Iris pigment epithelial cell (primary cell): ENCODE results near the gene MRPL38.
A peak's percentile ranks its signal among the peaks of the same experiment; 100 is the strongest.
"Not testable (repeated sequence)": the region's sequence is repeated elsewhere in the genome, so short reads cannot be mapped to it uniquely, and the experiment has no call there.

Experiments
- DNase-seq: peaks from one replicate; pipeline ENCODE4 v3.0.0-alpha.2; 2011; ENCODE audit warnings: low read depth

Gene MRPL38

DNA sequence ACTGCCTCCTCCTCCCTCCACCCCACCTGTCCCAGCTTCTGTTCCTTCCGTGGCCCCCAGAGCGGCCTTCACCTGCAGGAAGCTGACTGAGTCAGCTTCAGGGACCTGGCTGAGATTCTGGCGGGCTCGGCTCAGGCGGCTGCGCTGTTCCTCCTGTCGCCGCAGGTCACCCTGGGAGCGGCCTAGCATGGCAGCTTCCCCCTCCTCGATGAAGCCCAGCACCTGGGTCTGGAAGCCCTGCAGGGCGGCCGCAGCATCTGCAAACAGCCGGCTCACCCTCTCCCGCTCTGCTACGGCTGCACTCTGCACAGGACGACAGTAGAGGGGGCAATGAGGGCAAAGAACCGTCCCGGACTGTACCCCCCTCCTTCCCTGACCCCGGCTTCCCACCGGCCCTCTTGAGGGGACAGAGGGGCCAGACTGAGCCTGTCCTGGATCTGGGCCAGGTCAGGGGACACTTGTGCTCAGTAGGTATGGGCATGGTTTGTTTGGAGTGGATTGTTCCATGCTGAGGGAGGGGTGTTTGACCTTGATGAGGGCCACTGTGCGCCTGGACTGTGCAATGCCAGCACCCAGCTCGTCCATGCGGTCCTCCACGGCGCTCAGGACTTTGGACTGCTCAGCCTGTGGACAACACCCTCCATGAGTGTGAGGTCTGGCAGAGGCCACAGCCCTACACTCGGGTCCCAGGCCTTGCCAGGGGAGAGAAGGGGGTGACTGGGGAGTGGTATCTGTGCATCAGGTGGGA, 28.3 kb downstream of the MRPL38 start:
- DNase-seq, result no peak

DNA sequence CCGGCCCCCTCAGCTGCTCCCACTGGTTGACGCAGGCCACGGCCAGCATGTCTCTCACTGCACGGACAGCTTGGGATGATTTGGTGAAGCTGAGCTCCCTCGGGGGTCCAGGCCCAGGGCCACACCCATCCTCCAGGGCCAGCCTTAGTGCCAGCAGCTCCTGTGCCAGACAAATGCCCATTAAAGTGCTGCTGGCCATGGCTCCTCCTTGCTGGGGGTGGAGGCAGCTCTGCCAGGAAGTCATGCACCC, 28.8 kb downstream of the MRPL38 start:
- DNase-seq, result no peak

DNA sequence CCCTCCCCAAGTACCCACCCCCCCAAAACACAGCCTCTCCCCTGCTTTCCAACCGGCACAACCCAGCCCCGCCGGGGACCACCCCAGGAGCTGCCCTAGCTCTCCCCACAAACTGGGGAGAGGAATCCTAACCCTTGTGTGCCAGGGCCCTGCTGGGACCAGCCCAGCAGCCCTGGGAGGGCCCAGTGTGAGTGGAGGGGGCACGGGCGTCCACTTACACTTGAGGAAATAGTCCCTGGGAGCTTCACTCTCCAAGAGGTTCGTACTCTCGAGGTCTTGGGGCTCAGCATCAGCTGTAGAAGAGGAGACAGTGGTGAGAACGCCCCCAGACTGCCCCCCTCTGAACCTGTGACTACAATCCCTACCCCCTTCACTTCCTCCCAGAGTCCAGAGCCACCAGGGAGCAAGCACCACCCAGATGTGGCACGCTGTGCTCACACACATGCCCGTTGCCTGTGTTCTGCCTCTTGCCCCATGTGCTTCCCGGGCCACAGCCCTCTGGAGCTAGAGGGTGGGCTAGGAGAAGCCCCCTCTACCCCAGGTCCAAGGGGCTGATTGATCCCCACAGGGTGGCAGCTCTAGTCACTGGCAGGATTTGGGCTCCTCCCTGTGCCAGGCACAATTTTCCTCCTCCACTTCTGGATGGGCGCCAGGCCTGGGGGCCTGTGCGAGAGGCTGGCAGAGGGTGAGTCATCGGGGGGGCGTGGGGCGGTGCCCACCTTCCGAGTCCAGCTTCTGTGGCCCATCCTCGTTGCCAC, 29.3 kb downstream of the MRPL38 start:
- no peak for DNase-seq

DNA sequence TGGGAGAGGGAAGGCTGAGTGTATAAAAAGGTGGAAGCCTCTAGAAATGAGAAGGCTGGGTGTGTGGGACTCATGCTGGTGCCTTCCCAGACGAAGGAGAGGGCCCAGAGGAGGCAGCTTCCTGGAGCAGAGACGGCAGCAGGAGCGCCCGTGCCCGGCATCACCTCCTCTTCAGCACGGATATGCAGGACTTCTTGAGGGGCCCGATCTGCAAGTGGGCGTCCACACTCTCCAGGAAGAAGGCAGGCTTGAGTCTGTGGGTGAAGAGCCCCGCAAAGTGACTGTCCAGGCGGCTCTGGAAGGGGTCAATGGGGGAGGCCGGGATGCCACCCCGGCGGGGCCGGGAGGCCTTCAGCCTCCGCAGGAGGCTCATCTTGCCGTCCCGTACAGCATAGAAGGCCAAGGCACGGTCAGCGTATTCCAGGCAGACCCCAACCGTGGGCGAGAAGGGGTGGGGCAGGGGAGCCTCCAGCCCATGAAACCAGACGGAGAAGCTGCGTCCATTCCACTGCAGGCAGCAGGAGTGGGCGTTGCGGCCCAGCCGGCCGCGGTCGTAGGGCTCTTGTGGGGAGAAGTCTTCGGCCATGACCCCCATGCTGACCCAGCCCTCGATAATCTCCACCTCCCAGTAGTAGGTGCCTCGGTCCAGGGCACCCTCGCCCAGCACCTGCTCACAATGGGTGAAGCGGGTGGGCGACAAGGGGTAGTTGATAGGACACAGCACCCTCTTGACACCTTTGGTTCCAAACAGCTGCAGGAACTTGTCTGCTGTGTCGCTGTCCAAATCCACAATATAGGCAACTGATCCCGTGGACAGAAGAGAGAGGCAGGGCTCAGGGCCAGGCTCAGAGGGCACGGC, 30.1 kb downstream of the MRPL38 start:
- DNase-seq, result no peak

DNA sequence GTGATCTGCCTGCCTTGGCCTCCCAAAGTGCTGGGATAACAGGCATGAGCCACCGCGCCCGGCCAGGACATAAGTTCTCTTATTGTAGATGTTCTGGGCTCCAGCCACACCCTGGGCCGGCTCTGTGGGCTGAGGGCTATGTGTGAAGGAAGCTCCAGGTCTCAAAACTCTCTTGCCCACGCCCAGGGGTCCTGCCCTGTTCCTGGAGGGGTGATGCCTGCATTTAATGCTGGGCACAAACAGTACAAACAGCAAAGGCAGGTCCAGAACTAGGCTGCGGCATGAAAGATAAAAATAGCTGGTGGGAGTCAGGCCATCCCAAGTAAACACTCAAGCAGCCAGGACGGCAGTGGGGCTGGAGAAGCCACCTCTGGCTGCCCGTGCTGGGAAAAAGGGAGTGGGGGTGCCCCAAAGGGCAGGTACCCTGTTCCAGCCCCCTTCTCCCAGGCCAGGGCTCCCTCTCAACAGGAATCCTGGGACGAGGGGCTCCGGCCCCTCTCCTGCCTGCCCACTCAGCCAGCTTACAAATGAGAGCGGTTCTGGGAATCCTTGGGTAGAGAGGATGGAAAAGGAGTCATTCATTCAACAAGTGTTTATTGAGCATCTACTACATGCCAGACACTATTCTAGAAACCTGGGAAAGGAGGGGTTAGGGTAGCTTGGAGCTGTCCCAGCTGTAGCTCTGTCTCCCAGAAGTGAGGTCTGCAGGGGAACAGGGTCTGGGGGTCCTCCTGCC, 30.9 kb downstream of the MRPL38 start:
- no peak for DNase-seq

DNA sequence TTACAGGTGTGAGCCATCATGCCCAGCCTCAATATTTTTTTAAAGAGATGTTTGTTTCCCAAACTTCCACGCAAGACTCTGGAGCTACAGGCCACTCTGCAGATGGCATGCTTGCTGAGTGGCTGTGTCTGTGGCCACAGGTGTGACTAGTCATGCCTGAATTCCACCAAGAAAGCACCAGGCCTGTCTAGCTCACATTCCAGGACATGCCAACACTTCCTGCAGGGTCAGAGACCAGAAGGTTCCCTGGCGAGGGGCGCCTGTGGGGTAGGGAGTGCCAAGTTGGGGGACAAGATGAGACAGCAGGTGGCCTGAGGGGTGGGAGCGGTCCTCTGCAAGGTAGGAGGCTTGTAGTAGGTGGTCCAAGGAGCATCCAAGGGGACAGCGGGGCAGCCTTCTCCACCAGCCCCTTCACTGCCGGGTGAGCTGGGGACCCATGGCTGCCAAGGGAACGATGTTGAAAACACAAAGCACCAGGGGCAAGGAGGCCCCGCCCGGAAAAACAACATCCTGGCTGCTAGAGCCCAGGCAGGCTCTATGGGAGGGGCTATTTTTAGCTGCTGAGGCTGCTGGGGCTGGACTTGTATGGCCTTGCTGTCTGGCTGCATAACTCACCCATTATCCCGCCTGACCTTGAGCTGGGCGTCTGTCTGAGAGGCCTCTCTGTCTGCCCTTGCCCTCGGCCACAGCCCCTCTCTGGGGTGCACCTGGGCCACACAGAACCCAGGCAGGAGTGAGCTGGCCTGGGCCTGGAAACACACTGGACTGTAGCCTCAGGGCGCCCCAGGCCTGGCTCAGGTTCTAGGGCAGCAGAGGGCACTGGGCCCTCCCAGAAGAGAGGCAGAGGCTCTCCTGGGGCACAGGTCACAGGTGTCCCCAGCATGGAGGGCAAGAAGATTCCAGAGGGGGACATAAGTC, 32.0 kb downstream of the MRPL38 start:
- peak; percentile 83 for DNase-seq

DNA sequence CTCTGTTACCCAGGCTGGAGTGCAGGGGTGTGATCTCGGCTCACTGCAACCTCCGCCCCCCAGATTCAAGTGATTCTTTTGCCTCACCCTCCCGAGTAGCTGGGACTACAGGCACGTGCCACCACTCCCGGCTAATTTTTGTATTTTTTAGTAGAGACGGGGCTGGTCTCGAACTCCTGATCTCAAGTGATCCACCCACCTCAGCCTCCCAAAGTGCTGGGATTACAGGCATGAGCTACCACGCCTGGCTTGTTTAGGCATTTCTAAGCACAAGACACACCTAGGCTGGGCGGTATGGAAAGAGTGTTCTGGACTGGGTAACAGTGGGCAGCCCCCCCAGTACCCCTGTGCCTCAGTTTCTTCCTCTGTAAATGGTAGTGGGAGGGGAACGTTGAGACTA, 34.5 kb downstream of the MRPL38 start:
- DNase-seq, result not testable (repeated sequence)

DNA sequence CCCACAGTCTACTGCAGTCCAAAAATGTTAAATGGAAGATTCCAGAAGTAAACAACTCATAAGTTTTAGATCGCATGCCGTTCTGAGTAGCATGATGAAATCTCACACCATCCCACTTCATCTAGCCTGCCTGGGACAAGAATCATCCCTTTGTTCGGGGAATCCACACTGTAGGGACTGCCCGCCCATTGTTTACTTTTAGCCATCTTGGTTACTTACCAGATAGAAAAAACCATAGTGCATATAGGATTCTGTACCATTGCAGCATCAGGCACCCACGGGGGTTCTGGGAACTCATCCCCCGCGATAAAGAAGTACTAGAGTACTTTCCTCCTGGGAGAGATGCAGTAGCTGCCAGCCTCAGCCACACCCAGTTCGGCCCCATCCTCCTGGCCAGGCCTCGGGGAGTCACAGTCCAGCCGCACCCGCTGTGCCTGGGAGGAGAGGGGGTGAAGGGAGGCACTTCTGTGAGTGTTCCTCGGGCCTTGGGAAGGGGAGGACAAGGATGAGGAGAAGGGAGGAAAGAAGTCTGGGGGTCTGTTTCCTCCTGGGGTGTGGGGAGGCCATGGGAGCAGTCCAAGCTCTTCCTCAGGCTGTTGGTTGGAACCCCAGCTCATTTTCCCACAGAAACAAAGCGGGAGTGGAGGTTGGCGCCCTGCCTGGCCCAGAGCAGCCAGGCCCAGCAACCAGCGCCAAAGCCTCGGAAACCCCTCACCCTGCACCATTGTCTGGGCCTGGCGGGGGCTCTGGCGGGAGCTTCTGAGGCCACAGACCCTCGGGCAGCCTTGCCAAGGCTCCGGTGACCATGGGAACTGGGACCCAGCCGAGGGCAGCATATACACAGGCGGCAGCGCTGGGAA, 35.2 kb downstream of the MRPL38 start:
- DNase-seq, result peak; percentile 50

DNA sequence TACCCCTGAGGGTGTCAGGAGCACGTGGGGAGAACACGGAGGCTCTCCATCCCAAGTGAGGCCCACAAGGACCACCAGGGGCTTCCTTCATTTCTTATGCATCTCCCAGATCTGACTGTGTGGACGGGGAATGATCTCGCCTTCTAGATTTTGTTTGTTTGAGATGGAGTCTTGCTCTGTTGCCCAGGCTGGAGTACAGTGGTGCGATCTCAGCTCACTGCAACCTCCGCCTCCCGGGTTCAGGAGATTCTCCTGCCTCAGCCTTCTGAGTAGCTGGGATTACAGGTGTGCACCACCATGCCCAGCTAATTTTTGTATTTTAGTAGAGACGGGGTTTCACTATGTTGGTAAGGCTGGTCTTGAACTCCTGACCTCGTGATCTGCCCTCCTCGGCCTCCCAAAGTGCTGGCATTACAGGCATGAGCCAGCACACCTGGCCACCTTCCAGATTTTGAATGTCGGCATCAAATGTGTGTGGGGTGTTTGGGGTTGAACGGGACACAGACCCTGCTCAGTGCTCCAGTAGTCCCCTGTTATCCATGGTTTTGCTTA, 35.9 kb downstream of the MRPL38 start:
- not testable (repeated sequence) for DNase-seq

DNA sequence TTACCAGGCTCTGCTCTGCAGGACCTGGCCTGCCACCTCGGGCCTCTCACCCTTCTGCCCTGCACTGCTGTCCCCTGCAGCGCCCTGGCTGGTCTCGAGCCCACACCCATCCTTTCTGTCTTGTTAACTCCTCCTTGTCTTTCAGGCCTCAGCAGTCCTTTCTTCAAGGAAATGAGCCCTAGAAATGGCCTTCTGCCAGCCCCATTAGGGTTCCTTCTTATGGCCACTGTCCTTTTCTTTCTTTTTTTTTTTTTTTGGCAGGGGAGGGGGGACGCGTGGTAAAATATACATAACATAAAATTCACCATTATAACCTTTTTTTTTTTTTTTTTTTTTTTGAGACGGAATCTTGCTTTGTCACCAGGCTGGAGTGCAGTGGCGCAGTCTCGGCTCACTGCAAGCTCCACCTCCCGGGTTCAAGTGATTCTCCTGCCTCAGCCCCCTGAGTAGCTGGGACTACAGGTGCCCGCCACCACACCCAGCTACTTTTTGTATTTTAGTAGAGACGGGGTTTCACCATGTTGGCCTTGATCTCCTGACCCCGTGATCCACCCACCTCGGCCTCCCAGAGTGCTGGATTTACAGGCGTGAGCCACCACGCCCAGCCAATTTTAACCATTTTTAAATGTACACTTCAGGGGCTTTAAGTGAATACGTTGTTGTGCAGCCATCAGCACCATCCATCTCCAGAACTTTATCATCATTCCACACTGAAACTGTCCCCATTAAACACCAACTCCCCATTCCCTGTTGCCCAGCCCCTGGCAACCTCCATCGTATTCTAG, 39.1 kb downstream of the MRPL38 start:
- not testable (repeated sequence) for DNase-seq

DNA sequence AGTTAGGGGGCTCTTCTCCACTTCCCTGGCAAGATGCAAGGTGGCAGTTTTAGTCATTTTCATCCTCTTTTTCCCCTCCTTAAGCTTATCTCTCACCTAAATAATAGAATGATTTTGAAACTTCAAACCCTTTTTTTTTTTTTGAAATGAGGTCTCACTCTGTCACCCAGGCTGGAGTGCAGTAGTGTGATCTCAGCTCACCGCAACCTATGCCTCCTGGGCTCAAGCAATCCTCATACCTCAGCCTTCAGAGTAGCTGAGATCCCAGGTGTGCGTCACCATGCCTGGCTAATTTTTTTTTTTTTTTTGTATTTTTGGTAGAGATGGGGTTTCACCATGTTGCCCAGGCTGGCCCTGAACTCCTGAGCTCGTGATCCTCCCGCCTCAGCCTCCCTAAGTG, 39.8 kb downstream of the MRPL38 start:
- DNase-seq, result not testable (repeated sequence)

DNA sequence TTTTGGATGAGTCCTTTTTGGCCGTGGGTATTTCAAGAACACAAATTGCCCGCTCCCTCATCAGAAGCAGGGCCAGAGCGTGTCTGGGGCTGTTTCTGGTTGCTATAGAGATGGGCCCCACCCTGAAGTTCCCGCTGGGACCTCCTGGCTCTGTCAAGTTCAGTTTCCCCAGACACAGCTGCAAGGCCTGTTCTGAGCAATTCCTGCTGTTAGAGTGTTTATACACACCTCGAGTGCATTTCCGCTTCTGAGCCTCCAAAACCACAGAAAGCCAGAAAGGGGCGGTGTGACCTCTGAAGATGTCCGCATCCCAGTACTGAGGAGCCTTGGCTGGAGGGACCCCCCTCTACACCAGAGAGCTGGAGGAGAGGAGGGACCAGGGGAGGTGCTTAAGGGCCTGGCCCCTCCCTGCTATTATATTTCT, 40.2 kb downstream of the MRPL38 start:
- peak; percentile 82 for DNase-seq

DNA sequence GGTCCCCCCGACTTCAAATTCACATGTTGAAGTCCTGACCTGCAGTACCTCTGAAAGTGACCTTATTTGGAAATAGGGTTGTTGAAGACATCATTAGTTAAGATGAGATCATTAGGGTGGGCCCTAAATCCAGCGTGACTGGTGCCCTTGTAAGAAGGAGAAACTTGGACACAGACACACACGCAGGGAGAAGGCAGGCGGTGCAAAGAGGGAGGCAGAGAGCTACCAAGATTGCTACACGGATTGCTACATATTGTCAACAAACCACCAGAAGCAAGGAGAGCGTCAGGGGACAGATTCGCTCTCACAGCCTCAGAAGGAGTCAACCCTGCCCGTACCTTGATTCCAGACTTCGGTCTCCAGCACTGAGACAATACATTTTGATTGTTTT, 42.8 kb downstream of the MRPL38 start:
- DNase-seq, result no peak

DNA sequence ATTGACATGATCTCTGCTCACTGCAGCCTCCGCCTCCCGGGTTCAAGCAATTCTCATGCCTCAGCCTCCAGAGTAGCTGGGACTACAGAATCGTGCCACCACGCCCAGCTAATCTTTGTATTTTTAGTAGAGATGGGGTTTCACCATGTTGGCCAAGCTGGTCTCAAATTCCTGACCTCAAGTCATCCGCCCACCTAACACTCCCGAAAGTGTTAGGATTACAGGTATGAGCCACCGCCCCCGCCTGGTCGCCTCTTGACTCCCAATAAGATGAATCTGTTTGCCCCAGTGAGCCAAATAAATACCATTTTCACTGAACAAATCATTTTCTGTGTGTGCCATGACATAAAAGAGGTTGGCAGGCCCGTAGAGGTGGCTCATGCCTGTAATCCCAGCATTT, 45.3 kb downstream of the MRPL38 start:
- not testable (repeated sequence) for DNase-seq

DNA sequence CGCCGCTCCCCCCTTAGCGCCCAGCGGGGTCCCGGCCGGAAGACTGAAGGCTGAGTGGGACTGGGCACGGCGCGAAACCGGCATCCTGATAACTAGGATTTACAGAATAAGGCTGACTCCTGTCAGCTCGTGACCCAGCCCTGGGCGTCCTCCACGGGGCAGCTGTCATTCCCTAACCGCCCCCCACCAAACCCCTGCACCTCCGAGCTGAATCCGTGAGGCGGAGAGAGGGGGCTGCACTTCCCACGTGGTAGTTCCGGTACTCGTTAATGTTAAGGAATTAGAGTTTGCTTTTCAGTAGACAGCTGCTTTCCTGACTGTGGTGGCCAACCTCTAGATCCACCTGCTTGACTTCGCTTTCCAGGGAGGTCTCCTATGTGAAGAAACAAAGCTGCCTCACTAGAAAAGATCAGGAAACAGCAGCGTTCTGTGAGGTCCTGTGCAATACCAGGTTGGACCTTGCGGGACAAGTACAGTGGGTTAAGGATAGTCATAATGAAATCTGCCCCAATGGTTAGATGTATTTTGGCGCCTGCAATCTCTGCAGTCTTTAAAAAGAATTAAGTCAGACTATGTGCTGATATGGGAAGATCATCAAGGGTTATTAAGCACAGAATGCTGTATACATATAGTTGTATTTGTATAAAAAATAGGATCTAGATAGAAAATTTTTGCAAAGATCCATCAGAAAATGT, 48.5 kb downstream of the MRPL38 start:
- no peak for DNase-seq

DNA sequence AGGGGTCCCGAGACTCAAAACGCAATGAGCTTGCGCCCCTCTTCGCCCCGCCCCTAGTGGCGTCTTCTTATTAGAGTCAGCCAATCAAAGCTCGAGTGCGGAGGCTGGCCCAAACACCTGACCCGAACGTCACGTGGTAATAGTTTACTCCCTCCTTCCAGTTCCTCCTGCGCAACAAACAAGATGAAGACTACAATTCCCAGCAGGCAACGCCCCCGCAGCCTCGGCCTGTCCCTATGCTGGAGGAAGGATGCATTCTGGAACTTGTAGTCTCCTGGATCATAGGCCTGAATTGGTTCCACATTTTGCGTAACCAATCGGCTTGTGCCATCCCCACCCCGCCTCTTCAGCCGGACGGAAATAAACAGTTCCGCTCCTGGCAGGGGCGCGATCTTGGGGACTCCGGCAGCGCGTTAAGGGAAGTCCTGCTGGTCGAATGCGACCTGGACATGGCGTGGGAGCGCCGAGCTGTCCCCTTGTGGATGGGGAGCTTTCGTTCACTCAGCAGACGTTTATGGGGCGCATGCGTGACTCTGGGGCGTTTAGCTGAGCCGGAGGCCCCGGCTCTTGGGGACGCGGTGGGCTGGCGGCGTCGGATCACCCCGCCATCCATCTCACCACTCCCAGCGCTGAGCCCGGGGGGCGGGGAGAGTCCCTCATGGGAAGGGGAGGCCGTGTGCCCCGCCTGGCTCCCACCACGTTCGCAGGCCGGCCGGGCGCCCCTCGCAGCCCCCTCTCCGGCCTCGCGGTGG, 49.2 kb downstream of the MRPL38 start, which contains the start of gene WBP2:
Gene WBP2 (minus strand): TSS at position 26 of the 752 bp plus-strand sequence. CDS start 38 bp downstream, outside the sequence.
- DNase-seq, result peak; percentile 100

DNA sequence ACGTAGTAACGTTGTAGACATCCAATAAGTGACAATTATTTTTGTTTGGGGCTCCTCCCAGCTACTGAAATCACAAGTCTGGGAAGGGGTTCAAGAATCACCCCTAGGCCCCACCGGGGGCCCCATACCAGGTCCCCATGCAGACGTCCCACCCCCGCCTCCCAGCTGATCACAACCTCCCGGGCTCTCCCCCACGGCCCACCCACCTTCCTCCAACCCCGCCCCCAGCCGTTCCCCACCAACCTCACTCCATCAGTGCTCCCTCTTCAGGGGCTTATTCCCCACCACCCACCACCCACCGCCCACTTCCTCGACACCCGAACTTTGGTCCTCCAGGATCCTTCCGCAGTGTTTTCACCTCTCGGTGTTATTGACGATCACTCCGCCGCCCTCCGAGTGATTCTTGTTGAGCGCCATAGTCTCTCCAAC, 49.8 kb downstream of the MRPL38 start:
- DNase-seq, result no peak
